ENCODE results near the gene ARRDC2.

- TF ChIP-seq CTCF (IDR thresholded peaks at IDR 0.05; ENCODE audit: insufficient read depth, low read length, poor library complexity, severe bottlenecking) (no peak), EZH2phosphoT487 (conservative IDR thresholded peaks at IDR 0.05; ENCODE audit: low read length) (no peak)
These were observed 35.7 kb downstream of the ARRDC2 start for GRCh38 chr19:18043676-18044075.

Data from SU-DHL-6 (cell line).